IMR-90 (cell line): ENCODE data around the gene PLA2G12A. TPM values are rescaled to one million over a fixed set of nuclear protein-coding genes. Genes with fewer than 3 reads are reported as not detected.

Source experiments
- ATAC-seq: fragments of 200-7000 bp; cut with Tn5 transposase; 2 replicates; pipeline ENCODE4 v1.9.1; 2020; ENCODE audit warnings: low read depth, mild to moderate bottlenecking, moderate library complexity
- BruUV-seq: library from RNA; stranded (reverse); fragments of 400-500 nt; replicated peaks from 2 replicates; lab custom pipeline; 2021; lab: Mats Ljungman, UMichigan
- CTCF ChIA-PET: fragments of 300-600 bp; formaldehyde crosslinking; extraction: SDS; loops from one replicate; lab custom pipeline; 2021; ENCODE audit warnings: antibody characterized with exemption; lab: Yijun Ruan, JAX
- POLR2A ChIA-PET: fragments of 300-600 bp; sonication (Branson Sonifier 250); formaldehyde crosslinking; loops from one replicate; lab custom pipeline; 2022; ENCODE audit warnings: antibody characterized with exemption; ENCODE audit not compliant: unreplicated experiment; lab: Charles Lee
- DNase-seq: peaks from one replicate; pipeline ENCODE4 v3.0.0; 2013
- H2AFZ ChIP-seq: replicated peaks from 2 replicates; pipeline ENCODE3; 2013; ENCODE audit warnings: low read length, mild to moderate bottlenecking; ENCODE audit not compliant: poor library complexity
- H2AK5ac ChIP-seq: 2 replicates; pipeline ENCODE4 v1.6.1; 2013; ENCODE audit warnings: low read depth, low read length, inconsistent platforms
- H2AK9ac ChIP-seq: replicated peaks from 2 replicates; pipeline ENCODE3; 2013; ENCODE audit warnings: mild to moderate bottlenecking, low read depth, low read length, moderate library complexity; ENCODE audit not compliant: poor library complexity
- H2BK120ac ChIP-seq: 2 replicates; pipeline ENCODE4 v1.6.1; 2013; ENCODE audit warnings: low read depth, low read length, inconsistent platforms
- H2BK15ac ChIP-seq: 3 replicates; pipeline ENCODE4 v1.6.1; 2013; ENCODE audit warnings: low read depth, low read length, inconsistent platforms
- H2BK20ac ChIP-seq: 2 replicates; pipeline ENCODE4 v1.6.1; 2013; ENCODE audit warnings: low read depth, mild to moderate bottlenecking, inconsistent platforms, low read length, moderate library complexity
- H2BK5ac ChIP-seq: 2 replicates; pipeline ENCODE4 v1.6.1; 2013; ENCODE audit warnings: mild to moderate bottlenecking, low read depth, low read length, inconsistent platforms; ENCODE audit not compliant: poor library complexity, severe bottlenecking
- H3K14ac ChIP-seq: replicated peaks from 2 replicates; pipeline ENCODE4 v1.6.1; 2013; ENCODE audit warnings: low read depth, low read length, inconsistent platforms
- H3K18ac ChIP-seq: 2 replicates; pipeline ENCODE4 v1.6.1; 2013; ENCODE audit warnings: low read depth, low read length, control low read depth
- H3K23ac ChIP-seq: 2 replicates; pipeline ENCODE4 v1.6.1; 2013; ENCODE audit warnings: low read depth, low read length, inconsistent platforms
- H3K27ac ChIP-seq: 2 replicates; pipeline ENCODE4 v1.5.1; 2013; ENCODE audit warnings: mild to moderate bottlenecking, control low read depth, low read length; ENCODE audit not compliant: insufficient read depth
- H3K27me3 ChIP-seq: 2 replicates; pipeline ENCODE4 v1.6.1; 2013; ENCODE audit warnings: low read length; ENCODE audit not compliant: control insufficient read depth, insufficient read depth
- H3K36me3 ChIP-seq: 2 replicates; pipeline ENCODE4 v1.6.1; 2013; ENCODE audit warnings: low read length, mixed read lengths; ENCODE audit not compliant: control insufficient read depth, insufficient read depth
- H3K4ac ChIP-seq: 2 replicates; pipeline ENCODE4 v1.6.1; 2013; ENCODE audit warnings: low read depth, low read length, inconsistent platforms
- H3K4me1 ChIP-seq: 2 replicates; pipeline ENCODE4 v1.6.1; 2013; ENCODE audit warnings: low read length, mixed read lengths; ENCODE audit not compliant: control insufficient read depth, insufficient read depth
- H3K4me2 ChIP-seq: 2 replicates; pipeline ENCODE4 v1.6.1; 2013; ENCODE audit warnings: low read depth, mild to moderate bottlenecking, control low read depth, low read length, moderate library complexity
- H3K4me3 ChIP-seq: 2 replicates; pipeline ENCODE4 v1.5.1; 2013; ENCODE audit warnings: low read depth, mild to moderate bottlenecking, control low read depth, low read length, moderate library complexity; ENCODE audit not compliant: insufficient read depth
- H3K56ac ChIP-seq: 2 replicates; pipeline ENCODE4 v1.6.1; 2013; ENCODE audit warnings: low read length, inconsistent platforms; ENCODE audit not compliant: insufficient read depth; ENCODE audit errors: extremely low read depth
- H3K79me1 ChIP-seq, 2 experiments: 2 replicates each; pipeline ENCODE4 v1.6.1; 2013; ENCODE audit warnings: low read length in 2 of 2, inconsistent platforms in 1 of 2, low read depth in 1 of 2
- H3K9ac ChIP-seq: 2 replicates; pipeline ENCODE4 v1.6.1; 2013; ENCODE audit warnings: low read depth, low read length, control low read depth
- H3K9me1 ChIP-seq: 2 replicates; pipeline ENCODE4 v1.6.1; 2013; ENCODE audit warnings: low read length, inconsistent platforms; ENCODE audit not compliant: insufficient read depth
- H3K9me3 ChIP-seq: 2 replicates; pipeline ENCODE4 v1.6.1; 2013; ENCODE audit warnings: low read length; ENCODE audit not compliant: control insufficient read depth, insufficient read depth
- H4K20me1 ChIP-seq: 2 replicates; pipeline ENCODE4 v1.6.1; 2013; ENCODE audit warnings: low read length, inconsistent platforms; ENCODE audit not compliant: insufficient read depth
- H4K5ac ChIP-seq: 2 replicates; pipeline ENCODE4 v1.6.1; 2013; ENCODE audit warnings: mild to moderate bottlenecking, low read depth, low read length, control low read depth
- H4K8ac ChIP-seq, 2 experiments: 2 replicates each; pipeline ENCODE4 v1.6.1; 2013; ENCODE audit warnings: low read depth in 2 of 2, low read length in 2 of 2, control low read depth in 1 of 2, inconsistent platforms in 1 of 2
- H4K91ac ChIP-seq: 2 replicates; pipeline ENCODE4 v1.6.1; 2013; ENCODE audit warnings: low read depth, low read length, inconsistent platforms; ENCODE audit not compliant: insufficient read depth
- BHLHE40 ChIP-seq: fragments of 150-350 bp; IDR thresholded peaks from 2 replicates; pipeline ENCODE4 v1.6.1; 2016; ENCODE audit warnings: mild to moderate bottlenecking, low read depth, low read length
- CHD1 ChIP-seq: IDR thresholded peaks from 2 replicates; pipeline ENCODE4 v1.6.1; 2012; ENCODE audit warnings: low read depth, low read length, improper control_type of control experiment
- FOS ChIP-seq: fragments of 150-350 bp; IDR thresholded peaks from 2 replicates; pipeline ENCODE4 v1.6.1; 2016; ENCODE audit warnings: low read depth, low read length
- MAZ ChIP-seq: IDR thresholded peaks from 2 replicates; pipeline ENCODE4 v1.6.1; 2012; ENCODE audit warnings: low read depth, mild to moderate bottlenecking, low read length, improper control_type of control experiment, moderate library complexity, borderline replicate concordance
- MXI1 ChIP-seq: IDR thresholded peaks from 2 replicates; pipeline ENCODE4 v1.6.1; 2012; ENCODE audit warnings: low read depth, mild to moderate bottlenecking, low read length, moderate library complexity, borderline replicate concordance
- NFE2L2 ChIP-seq: fragments of 150-350 bp; IDR thresholded peaks from 2 replicates; pipeline ENCODE4 v1.6.1; 2016; ENCODE audit warnings: low read depth, mild to moderate bottlenecking, low read length
- RAD21 ChIP-seq: IDR thresholded peaks from 2 replicates; pipeline ENCODE4 v1.6.1; 2012; ENCODE audit warnings: low read length, improper control_type of control experiment
- RFX5 ChIP-seq: IDR thresholded peaks from 2 replicates; pipeline ENCODE4 v1.8.0; 2012; ENCODE audit warnings: low read depth, mild to moderate bottlenecking, low read length, moderate library complexity
- SMC3 ChIP-seq: fragments of 150-350 bp; IDR thresholded peaks from 2 replicates; pipeline ENCODE4 v1.6.1; 2016; ENCODE audit warnings: low read depth, mild to moderate bottlenecking, antibody characterized with exemption, low read length, moderate library complexity
- WGBS, 2 experiments: methylation state at CpG; one replicate each; pipeline versions ENCODE4 v1.1.5 to v1.1.7; 2013; ENCODE audit warnings: missing lambda C conversion rate in 2 of 2; ENCODE audit not compliant: insufficient read length in 1 of 2; ENCODE audit errors: extremely low coverage in 2 of 2; 5-methylcytosine and 5-hydroxymethylcytosine counted together
- dilution Hi-C: fragments of 300-500 bp; cut with HindIII; formaldehyde crosslinking; loops from one replicate; pipeline ENCODE4 v1.14.3; 2018; ENCODE audit warnings: low sequenced_read_pairs; ENCODE audit not compliant: unreplicated experiment
- in situ Hi-C: fragments of 300-500 bp; cut with MboI; formaldehyde crosslinking; loops from 3 replicates; pipeline ENCODE4 v1.14.3; 2019; ENCODE audit warnings: low sequenced_read_pairs, inconsistent platforms, mixed read lengths
- intact Hi-C: fragments of 100-400 bp; cut with micrococcal nuclease; formaldehyde crosslinking; loops from 2 replicates; pipeline ENCODE4 v1.10.0; 2022
- polyA plus RNA-seq, 3 experiments: library from polyadenylated mRNA; depleted of rRNA; stranded (reverse); fragments of >200 nt; gene quantifications; 2 replicates each; pipeline ENCODE4 v1.2.3, GENCODE V29; 2012; ENCODE audit warnings: low replicate concordance in 1 of 3
- total RNA-seq: library from RNA; depleted of rRNA; stranded (reverse); fragments of >200 nt; gene quantifications from 2 replicates; pipeline ENCODE4 v1.2.3, GENCODE V29; 2012
- TF ChIP-seq, protein P1 (sequence below): fragments of 150-350 bp; IDR thresholded peaks from 2 replicates; pipeline ENCODE4 v1.6.1; 2017; ENCODE audit warnings: mild to moderate bottlenecking, antibody characterized with exemption, low read length, low read depth
- TF ChIP-seq, protein P2 (sequence below): conservative IDR thresholded peaks from 2 replicates; pipeline ENCODE4 v1.5.1; 2012; ENCODE audit warnings: mild to moderate bottlenecking, low read depth, low read length, improper control_type of control experiment

Gene PLA2G12A
- total and polyA plus RNA-seq, 2 of the 4 experiments (the other 2 are of a cell fraction), result 10.3 to 17.4 TPM

DNA sequence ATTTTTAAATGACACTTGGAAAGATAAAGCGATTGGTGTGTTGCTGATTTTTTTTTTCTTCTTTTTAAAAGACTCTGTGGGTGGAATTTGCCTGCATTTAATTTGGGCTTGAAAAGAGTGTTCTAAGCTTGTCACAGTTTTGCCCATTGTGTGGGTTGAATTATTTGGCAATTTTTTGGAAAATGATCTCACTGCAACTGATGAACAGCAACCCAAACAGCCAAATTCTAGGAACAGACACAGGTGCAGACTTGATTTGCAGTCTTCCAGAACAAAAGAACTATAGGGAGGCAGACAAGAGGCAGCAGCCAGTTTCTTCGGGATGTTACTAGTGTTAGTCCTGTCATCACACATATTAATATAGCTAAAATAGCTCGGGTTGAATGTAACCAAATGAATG, 67.1 kb downstream of the PLA2G12A start:
- WGBS, 2 experiments, result no CpG with 5 or more reads among the region's 3 CpGs
- Histone ChIP-seq H4K5ac (no peak overlapping the region), H3K14ac (no peak overlapping the region), H4K91ac (no peak overlapping the region), H3K36me3 (0 out of 2 replicates have a peak, but pooled peaks cover 1% of the 10 kb centered on the region), H4K8ac (no peak overlapping the region), H3K18ac (no peak overlapping the region), H2BK15ac (no peak overlapping the region), H2BK120ac (no peak overlapping the region), H3K4me2 (no peak overlapping the region), H2AFZ (no peak overlapping the region), H3K27me3 (no peaks in the 10 kb centered on the region), H2AK5ac (no peak overlapping the region), H3K4me1 (no peaks in the 10 kb centered on the region), H3K9ac (no peak overlapping the region), H2BK20ac (no peak overlapping the region), H3K4ac (no peak overlapping the region), H3K27ac (no peak overlapping the region), H4K20me1 (no peaks in the 10 kb centered on the region), H3K9me3 (no peaks in the 10 kb centered on the region), H3K23ac (no peak overlapping the region), H3K9me1 (no peaks in the 10 kb centered on the region), H3K79me1 (no peaks in the 10 kb centered on the region; a peak in 1 of 4 replicates), H2AK9ac (no peak overlapping the region), H3K4me3 (no peak overlapping the region), H3K56ac (no peak overlapping the region), H2BK5ac (no peak overlapping the region)
- TF ChIP-seq BHLHE40 (no peak), MXI1 (no peak), MAZ (no peak), SMC3 (no peak), FOS (no peak), NFE2L2 (no peak), RFX5 (no peak), RAD21 (no peak), CHD1 (no peak)
- TF ChIP-seq, protein P1, sequence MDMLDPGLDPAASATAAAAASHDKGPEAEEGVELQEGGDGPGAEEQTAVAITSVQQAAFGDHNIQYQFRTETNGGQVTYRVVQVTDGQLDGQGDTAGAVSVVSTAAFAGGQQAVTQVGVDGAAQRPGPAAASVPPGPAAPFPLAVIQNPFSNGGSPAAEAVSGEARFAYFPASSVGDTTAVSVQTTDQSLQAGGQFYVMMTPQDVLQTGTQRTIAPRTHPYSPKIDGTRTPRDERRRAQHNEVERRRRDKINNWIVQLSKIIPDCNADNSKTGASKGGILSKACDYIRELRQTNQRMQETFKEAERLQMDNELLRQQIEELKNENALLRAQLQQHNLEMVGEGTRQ, result no peak
- TF ChIP-seq, protein P2, sequence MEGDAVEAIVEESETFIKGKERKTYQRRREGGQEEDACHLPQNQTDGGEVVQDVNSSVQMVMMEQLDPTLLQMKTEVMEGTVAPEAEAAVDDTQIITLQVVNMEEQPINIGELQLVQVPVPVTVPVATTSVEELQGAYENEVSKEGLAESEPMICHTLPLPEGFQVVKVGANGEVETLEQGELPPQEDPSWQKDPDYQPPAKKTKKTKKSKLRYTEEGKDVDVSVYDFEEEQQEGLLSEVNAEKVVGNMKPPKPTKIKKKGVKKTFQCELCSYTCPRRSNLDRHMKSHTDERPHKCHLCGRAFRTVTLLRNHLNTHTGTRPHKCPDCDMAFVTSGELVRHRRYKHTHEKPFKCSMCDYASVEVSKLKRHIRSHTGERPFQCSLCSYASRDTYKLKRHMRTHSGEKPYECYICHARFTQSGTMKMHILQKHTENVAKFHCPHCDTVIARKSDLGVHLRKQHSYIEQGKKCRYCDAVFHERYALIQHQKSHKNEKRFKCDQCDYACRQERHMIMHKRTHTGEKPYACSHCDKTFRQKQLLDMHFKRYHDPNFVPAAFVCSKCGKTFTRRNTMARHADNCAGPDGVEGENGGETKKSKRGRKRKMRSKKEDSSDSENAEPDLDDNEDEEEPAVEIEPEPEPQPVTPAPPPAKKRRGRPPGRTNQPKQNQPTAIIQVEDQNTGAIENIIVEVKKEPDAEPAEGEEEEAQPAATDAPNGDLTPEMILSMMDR, result no peak
- in situ Hi-C loops (no loop called here), intact Hi-C loops (no loop called here), dilution Hi-C loops (no loop called here)
- DNase-seq, result no peak
- ChIA-PET POLR2A (no interaction called here), CTCF (interaction anchor here (0.6 kb wide), 1 partner anchor 491 kb away, joined by 3 read pairs; no protein-coding TSS in a partner anchor)
- BruUV-seq, result no TSS peak
- ATAC-seq, result no peak
